GM12801 (cell line): Measurements from ENCODE around the gene MVB12B.

Experiments
- TF ChIP-seq, protein P1 (sequence below): IDR thresholded peaks from one replicate; pipeline ENCODE4 v1.5.1; 2011; ENCODE audit warnings: control low read depth; ENCODE audit not compliant: insufficient read length; ENCODE audit errors: extremely low read depth

MVB12B gene

DNA sequence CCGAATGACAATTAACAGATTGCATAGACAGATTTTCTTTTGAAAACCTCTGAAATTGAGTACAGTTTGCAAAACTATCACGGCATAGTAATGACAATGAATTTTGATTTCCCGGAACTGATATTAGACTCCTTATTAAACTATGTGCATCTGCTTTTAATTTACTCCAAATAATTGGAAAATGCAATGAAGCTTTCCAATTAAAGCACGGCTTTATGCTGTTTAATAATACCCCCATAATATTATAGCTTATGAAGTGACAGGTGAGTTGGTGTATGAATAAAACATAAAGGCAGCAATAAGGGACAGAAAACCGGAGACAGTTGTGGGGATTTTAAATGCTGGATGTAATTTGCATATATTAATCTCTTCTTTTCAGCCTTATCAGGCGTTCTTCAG lies 110.6 kb downstream of the MVB12B start:
- TF ChIP-seq, protein P1, sequence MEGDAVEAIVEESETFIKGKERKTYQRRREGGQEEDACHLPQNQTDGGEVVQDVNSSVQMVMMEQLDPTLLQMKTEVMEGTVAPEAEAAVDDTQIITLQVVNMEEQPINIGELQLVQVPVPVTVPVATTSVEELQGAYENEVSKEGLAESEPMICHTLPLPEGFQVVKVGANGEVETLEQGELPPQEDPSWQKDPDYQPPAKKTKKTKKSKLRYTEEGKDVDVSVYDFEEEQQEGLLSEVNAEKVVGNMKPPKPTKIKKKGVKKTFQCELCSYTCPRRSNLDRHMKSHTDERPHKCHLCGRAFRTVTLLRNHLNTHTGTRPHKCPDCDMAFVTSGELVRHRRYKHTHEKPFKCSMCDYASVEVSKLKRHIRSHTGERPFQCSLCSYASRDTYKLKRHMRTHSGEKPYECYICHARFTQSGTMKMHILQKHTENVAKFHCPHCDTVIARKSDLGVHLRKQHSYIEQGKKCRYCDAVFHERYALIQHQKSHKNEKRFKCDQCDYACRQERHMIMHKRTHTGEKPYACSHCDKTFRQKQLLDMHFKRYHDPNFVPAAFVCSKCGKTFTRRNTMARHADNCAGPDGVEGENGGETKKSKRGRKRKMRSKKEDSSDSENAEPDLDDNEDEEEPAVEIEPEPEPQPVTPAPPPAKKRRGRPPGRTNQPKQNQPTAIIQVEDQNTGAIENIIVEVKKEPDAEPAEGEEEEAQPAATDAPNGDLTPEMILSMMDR = no peak

DNA sequence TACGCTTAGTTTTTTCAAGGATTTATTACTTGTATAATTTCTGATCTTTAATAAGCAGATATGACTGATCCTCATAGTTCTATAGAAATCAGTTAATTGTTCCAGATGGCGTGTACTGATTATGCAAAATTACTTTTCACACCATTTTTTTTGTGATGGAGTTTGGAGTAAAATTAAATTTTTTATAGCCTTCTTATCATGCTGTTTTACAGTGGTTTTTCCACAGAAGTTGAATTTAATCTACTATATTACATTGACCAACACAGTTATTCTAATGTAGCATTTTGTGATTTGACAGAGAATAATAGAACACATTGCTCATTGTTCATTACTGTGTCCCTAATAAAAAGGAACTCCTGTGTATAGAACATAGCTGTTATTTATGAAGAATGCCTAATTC lies 111.1 kb downstream of the MVB12B start:
- TF ChIP-seq, protein P1 = no peak

DNA sequence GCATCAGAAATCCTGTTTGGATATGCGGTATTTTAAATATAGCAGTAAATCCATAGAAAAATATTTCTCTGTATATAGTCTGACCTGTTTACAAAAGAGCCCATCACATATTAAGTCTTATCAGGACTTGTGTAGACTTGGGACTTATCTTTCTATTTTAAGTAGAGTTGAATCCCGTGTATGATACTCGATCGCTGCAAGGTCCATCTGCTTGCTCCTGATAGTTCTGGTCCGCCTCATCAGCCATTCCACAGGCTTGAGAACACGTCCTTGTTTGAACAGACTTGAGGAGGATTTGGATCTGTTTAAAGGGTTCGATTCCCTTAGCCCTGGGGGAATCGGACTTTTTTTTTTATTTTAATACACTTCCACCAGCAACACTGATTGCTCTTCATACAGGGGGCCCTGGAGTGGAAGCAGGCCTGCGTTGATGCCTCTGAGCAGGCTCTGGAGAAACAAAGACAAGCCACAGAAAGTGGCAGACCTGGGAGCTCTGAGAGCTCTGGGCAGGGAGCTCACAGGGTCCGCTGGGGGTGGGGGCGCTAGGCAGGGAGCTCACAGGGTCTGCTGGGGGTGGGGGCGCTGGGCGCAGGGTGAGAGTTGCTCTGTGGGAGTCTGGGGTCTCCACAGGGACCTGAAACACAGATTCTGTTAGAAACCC lies 112.2 kb downstream of the MVB12B start:
- TF ChIP-seq, protein P1 = no peak

DNA sequence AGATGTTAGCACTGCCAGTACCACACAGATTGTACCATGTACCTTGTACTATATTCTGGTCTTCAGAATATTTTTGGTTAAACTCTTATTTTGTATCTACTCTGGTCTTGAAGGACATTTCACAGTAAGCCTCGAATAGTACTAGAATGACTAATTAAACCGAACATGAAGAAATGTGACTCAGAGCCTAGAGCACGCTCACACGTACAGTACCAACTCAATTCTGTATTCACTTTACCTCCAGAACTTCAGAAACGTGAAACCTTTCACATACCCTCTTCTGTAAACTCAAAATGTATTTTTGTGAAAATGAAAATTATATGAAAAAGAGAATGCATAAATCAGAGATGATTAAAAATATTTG lies 112.8 kb downstream of the MVB12B start:
- TF ChIP-seq, protein P1 = no peak

DNA sequence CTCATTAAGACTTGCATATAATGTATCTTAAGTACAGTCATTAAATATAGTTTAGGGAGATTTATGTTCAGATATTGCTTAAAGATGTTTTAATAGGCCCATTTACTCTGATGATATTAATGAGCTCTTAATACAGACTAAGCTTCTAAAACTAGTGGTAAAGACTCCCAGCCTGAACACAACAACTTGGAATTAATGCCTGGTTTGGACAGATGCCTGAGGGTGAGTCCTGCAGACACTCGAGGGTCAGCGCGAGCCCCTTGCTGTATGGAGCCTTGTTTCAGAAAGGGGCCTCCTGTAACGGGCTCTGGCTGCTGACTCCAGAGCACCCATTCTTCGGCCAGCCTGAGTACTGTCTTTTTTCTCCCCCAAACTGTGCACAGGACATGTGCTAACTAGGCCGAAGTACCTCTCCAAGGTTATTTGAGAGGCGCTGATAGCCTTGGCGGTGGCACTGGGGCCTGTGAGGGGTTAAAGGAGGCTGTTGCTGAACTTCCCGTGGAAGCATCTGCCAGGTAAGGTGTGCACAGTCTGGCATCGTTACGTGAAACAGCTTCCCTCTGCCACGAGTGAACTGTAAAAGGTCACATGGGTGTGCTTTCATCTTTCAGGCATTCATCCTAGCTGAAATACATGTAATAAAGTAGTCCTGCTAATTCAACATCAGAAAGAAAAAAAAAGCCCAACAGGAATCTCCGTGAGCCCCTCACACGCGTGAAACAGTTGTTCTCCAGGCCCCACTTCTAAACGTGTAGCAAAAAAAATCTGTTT lies 113.4 kb downstream of the MVB12B start:
- TF ChIP-seq, protein P1 = no peak

DNA sequence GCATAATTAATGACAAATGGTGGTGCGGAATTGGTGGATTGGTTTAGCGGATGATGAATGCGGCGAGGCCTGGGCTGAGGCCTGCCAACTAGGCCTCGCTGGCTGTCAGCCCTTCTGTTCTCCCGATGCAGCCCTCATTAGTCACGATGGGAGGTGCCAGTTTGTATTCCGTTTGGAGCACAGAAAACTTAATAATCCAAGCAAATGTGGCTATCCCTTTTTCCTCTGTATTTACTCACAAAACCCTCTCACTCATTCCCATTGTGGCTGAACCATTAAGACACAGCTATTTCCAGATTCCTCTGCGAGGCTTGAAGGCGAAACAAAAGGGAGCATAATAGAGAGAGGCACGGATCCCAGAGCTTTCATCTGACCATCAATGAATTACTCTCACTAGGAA lies 114.3 kb downstream of the MVB12B start:
- TF ChIP-seq, protein P1 = no peak

DNA sequence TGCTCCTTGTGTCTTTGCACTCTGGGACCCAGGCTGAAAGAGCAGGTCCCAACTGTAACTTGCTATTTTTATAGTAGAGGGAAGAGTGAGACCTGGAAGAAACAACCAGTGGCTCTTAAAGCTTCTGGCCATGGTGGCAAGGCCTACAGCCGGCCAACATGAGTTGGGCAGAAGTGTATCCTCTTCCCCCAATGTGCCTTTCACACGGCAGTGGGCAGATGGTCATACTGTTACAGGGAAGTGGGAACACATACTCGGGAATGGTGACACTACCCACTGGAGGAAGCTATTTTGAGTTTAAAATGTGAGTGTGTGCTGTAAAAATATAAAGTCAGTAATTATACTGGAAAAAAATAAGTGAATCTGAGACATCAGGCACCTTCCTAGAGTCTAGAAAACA lies 116.0 kb downstream of the MVB12B start:
- TF ChIP-seq, protein P1 = no peak
